NCI-H2196 treated with DMSO at 0.1 percent for 48 hours (cell line): ENCODE measurements around the gene PCNA.
A peak's percentile ranks its signal among the peaks of the same experiment; 100 is the strongest.
"Not testable (repeated sequence)": the region's sequence is repeated elsewhere in the genome, so short reads cannot be mapped to it uniquely, and the experiment has no call there.

Experiments used
- DNase-seq: peaks from one replicate; lab custom pipeline; 2025; ENCODE audit not compliant: unreplicated experiment; lab: John Stamatoyannopoulos, UW

PCNA gene

DNA sequence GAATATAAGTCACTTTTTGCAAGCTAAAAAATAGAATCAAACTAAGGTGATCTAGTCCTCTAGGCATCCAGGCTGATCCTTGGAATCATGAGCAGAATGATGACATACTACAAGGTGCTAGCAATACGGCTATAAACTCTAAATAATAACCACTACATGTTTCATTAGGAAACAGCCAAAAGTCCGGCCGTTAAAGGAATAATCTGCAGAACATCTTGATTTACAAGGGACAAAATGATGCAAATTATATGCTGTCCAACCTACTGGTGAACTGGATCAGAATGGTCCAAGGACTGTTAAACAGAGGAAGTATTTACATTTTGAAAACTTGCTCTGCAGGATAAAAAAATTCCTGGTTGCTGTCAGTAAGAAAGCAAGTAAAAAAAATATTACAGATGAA, 19.8 kb downstream of the PCNA start:
- DNase-seq: not testable (repeated sequence)

DNA sequence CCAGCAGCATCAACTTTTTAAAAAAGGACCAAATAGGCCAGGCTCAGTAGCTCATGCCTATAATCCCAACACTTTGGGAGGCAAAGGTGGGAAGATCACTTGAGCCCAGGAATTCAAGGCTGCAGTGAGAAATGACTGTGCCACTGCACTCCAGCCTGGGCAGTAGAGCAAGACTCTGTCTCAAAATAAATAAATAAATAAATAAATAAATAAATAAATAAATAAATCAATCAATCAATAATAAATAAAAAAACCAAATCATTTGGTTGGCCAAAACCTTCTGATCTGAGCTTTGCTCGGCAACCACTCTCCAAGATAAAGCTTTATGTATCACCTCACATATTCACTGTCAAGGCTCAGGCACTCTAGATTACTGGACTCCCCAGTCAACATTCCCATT, 20.7 kb downstream of the PCNA start:
- DNase-seq: not testable (repeated sequence)

- no peak for DNase-seq
Observed at GRCh38 chr20:5096463-5096862, 23.3 kb downstream of the PCNA start.

DNA sequence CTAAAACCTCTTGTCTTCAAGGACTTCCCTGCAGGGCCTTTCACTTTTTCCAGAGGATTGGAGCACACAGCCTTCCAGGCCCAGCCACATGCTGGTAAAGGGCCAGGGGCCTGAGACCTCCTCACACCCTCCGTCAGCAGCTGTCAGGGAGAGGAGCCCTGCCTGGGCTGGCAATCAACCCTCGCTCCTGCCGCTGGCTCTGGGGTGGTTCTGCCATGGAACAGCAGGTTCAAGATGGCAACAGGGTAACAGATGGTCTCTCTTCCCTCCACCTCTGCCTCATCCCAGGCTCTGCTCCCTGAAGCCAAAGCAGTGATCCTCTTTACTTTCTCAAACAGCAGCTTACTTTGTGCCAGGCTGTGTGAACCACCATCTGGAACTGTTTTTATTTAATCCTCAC, 23.8 kb downstream of the PCNA start:
- DNase-seq: no peak

DNA sequence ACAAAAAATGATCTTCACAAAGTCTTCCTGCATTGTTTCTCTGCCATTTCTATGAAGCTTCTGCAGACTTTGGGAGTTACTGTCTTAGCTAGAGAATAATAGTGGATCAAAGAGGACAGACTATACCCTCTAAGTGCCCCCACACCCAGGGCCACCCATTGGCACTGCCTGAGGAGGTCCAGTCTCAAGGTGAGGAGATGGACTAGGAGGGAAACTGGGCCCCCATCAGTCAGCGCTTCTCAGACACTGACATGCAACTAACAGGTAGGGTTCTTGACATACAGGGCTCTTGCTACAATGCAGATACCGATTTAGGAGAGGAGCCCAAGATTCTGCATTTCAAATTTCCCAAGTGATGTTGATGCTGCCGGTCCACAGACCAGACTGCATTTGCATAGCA, 24.3 kb downstream of the PCNA start:
- DNase-seq: no peak

DNA sequence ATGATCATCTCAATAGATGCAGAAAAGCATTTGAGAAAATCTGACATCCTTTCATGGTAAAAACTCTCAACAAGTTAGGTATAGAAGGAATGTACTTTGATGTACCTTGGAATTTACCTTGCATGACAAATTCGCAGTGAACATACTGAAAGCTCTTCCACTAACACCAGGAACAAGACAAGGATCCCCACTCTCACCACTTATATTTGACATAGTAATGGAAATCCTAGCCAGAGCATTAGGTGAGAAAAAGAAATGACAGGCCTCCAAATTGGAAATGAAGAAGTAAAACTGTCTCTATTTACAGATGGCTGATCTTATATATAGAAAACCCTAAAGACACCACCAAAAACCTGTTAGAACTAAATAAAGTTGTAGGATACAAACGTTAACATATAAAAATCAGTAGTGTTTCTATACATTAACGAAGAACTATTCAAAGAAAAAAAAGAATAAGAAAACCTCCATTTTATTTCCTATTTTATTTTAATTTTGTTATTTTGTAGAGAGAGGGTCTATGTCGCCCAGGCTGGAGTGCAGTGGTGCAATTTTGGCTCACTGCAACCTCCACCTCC, 26.9 kb downstream of the PCNA start:
- DNase-seq: no peak

- no peak for DNase-seq
Observed at GRCh38 chr20:5091902-5092301, 27.9 kb downstream of the PCNA start.

DNA sequence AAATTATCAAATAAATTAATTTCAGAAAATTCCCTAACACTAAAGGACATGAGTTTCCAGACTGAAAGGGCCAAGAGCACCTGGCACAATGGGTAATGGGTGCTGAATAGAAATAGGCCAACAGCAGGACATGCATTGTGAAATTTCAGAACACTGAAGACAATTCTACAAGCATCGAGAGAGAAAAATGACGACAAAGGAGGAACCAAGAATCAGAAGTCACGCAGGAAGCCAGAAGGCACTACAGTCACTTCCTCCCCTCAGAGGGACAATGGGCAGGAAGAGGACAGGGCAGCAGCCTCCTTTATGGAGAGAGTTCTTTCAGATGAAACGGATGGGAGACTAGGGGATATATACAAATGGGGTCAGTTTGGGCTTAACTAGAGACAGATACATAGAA, 29.6 kb downstream of the PCNA start:
- DNase-seq: no peak

GRCh38 chr20:5088688-5089087, 31.1 kb downstream of the PCNA start:
- DNase-seq: no peak

DNA sequence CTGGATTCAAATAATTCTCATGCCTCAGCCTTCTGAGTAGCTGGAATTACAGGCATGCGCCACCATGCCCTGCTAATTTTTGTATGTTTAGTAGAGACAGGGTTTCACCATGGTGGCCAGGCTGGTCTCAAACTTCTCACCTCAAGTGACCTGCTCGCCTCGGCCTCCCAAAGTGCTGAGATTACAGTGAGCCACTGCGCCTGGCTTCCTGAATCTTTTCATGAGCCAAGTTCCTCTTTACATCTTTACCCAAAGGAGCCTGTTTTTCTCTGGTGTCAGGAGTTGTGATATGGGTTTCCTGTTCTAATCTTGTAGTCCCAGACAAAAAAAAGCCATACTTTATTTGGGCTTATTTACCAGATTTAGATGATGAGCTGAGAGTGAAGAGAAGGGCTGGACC, 34.4 kb downstream of the PCNA start:
- DNase-seq: no peak

GRCh38 chr20:5080384-5080877, 39.3 kb downstream of the PCNA start:
- no peak for DNase-seq

DNA sequence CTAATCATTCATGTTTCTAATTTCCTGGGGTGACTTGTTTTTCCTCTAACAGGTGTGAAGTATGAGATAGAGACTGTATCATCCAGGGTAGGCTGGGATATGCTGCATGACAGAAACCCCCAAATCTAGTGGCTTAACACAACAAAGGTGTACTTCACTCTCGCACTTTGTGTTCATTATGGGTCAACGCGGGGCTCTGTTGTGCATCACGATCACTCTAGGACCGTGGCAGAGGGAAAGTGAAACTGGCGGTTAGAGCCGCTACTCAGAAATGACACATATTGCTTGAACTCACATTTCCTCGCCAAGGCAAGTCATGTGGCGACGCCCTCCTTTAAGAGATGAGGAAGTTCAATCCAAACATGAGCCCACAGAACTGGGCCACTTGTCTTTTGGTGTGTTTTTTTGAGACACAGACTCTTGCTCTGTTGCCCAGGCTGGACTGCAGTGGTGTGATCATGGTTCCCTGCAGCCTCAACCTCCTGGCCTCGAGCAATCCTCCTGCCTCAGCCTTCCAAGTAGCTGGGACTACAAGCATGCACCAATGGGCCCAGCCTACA, 41.3 kb downstream of the PCNA start:
- no peak for DNase-seq

GRCh38 chr20:5077761-5078387, 41.9 kb downstream of the PCNA start:
- no peak for DNase-seq

GRCh38 chr20:5076913-5077312, 42.8 kb downstream of the PCNA start:
- not testable (repeated sequence) for DNase-seq

GRCh38 chr20:5074232-5074674, 45.5 kb downstream of the PCNA start:
- no peak for DNase-seq

- DNase-seq: no peak
Observed at GRCh38 chr20:5073660-5074231, 46.0 kb downstream of the PCNA start.

GRCh38 chr20:5072756-5073659, 46.8 kb downstream of the PCNA start:
- DNase-seq: peak; percentile 67

- not testable (repeated sequence) for DNase-seq
Observed at GRCh38 chr20:5071942-5072341, 47.8 kb downstream of the PCNA start.

GRCh38 chr20:5070570-5070969, 49.2 kb downstream of the PCNA start:
- no peak for DNase-seq

- DNase-seq: no peak
Observed at GRCh38 chr20:5070081-5070480, 49.7 kb downstream of the PCNA start.

GRCh38 chr20:5069141-5069806, 50.5 kb downstream of the PCNA start:
- no peak for DNase-seq
